ENCODE measurements around the gene UAP1L1. TPM values are rescaled to one million over a fixed set of nuclear protein-coding genes. Genes with fewer than 3 reads are reported as not detected.

UAP1L1 gene
- total RNA-seq, 1 experiment from 2014 or later, result 22.5 TPM

DNA sequence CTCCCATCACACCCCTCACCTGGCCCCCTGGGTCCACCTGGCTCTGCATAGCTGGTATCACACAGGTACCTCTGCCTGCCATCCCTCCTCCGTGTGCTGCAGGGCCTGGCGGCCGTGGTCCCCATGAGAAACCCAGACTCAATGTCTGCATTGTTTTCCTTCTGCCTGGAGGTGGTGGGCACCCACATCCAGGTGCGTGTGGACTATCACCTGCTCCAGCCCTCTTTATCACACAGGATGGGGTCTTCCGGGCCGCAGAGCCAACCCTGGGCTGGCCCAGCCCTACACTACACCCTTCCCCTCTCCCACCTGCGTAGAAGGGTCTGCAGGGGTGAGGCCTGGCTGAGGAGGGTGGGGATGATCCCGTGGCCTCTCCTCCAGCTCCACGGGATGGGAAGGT is 38.4 kb upstream of the UAP1L1 start:
- in situ Hi-C loops (cut with HindIII; ENCODE audit: low pct_unique_long_range_greater_than_20kb, low sequenced_read_pairs), result loop anchor here (25.0 kb wide), 1 partner anchor 102 kb away; the partner anchor contains the start of genes C8G and FBXW5
- DNase-seq (ENCODE audit: low read depth, low spot score), result no peak

DNA sequence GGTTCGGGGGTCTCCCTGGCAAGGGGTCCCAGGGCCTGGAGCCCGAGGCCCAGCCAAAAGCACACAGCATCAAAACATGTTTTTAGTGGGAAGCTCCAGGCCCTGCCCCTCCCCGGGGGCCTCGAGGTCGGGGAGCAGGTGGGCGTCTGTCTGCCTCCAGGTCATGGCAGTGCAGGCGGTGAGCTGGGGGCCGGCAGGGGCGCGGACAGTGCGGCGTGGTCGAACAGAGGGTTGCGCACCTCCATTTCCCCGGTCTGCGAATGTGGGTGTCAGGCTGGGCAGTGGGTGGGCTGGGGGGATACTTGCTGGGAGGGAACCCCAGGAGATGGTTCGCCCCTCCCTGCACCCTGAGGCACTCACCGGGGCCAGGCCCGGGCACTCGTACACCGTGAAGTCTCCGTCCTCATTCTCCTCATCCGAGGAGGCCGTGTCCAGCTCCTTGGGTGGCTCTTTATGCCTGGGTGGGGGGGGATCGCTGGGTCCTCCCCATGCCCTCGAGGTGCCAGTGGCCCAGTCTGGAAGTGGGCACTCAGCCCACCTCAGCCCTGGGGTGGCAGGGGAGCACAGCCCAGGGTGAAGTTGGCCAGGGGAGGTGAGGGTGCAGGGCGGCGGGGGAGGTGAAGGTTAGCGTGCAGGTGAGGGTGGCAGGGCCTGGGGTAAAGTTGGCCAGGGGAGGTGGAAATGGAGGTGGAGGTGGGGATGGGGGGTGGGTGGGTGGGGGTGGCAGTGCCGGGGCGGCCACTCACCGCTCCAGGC is 37.5 kb upstream of the UAP1L1 start:
- in situ Hi-C loops (cut with HindIII; ENCODE audit: low pct_unique_long_range_greater_than_20kb, low sequenced_read_pairs), result loop anchor here (25.0 kb wide), 1 partner anchor 102 kb away; the partner anchor contains the start of genes C8G and FBXW5
- no peak for DNase-seq (ENCODE audit: low read depth, low spot score)

DNA sequence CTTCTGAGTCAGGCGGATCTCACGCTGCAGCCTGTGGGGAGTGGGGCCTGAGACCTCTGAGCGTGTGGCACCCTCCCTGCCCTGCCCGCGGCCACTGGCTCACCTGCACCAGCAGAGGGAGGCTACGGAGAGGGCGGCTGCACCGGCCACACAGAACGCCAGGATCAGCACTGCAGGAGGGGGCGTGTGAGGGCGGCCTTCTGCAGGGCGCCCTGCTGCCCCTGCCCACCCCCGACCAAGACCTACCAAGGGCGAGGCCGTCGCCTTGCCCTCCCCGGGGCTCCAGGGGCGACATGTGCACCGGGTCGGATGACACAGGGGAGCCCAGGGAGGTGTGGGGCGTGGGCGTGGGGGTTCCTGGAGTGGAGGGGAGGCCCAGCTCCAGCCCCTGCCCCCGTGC is 36.7 kb upstream of the UAP1L1 start:
- no peak for DNase-seq (ENCODE audit: low read depth, low spot score)
- in situ Hi-C loops (cut with HindIII; ENCODE audit: low pct_unique_long_range_greater_than_20kb, low sequenced_read_pairs), result loop anchor here (25.0 kb wide), 1 partner anchor 103 kb away; the partner anchor contains the start of genes C8G and FBXW5

DNA sequence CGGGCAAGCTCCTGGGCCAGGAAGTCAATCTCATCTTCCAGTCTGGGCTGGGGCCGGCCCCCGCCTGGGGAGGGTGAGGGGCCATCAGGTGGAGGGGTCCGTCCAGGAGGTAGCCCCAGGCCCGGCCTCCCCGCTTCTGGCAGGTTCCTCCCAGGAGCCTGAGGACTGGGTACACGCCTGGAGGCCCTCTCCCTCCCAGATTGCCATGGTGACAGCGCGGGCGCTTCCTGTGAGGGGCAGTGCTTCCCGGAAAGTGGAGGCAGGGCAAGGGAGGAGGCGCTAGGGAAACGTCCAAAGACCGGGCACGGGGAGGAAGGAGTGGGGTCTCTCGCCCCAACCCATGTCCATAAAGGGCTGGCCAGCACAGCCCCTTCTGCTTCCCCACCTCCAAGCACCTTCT is 36.2 kb upstream of the UAP1L1 start:
- in situ Hi-C loops (cut with HindIII; ENCODE audit: low pct_unique_long_range_greater_than_20kb, low sequenced_read_pairs), result loop anchor here (25.0 kb wide), 1 partner anchor 104 kb away; the partner anchor contains the start of genes C8G and FBXW5

DNA sequence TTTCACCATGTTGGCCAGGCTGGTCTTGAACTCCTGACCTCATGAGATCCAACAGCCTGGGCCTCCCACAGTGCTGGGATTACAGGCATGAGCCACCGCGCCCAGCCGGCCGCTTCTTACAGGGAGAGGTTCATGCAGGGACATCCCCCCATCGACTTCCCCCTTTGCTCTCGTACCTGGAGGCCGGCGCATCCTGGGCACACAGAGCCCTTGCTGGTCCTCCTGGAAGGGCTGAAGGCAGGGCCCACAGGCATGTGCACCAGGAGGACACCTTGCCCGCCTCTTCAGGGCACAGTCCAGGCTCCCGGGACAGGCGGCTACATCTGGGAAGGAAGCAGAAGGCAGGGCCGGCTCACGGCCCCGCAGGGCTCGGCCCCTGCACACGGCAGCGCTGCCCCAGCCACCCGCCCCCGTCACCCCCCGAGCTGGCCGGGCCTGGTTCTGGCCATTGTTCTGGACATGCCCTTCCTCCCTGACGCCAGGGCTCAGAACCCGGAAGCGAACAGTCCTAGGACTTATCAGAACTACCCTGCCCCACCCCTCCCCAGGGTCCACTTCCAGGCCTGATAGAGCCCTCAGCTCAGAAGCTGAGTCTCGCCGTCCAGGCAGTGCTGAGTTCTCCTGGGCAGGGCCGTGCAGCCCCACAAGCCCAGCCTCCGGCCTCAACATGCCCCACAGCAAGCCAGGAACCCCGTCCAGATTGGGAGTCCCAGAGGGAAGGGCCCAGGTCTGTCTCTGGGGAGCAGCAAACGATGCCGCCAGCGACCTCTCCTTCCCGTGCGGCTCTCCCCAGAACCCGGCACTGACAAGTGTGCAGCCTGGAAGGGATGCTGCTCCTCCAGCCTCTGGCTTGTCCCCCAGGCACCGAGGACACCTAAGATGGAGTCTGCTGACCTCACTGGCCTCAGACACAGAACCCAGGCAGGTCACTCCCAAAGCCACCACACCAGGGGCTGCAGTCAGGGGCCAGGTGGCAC is 34.3 kb upstream of the UAP1L1 start:
- in situ Hi-C loops (cut with HindIII; ENCODE audit: low pct_unique_long_range_greater_than_20kb, low sequenced_read_pairs), result loop anchor here (25.0 kb wide), 1 partner anchor 106 kb away; the partner anchor contains the start of genes C8G and FBXW5
- DNase-seq (ENCODE audit: low read depth, low spot score), result no peak

More for the DNA sequence above, 36.2 kb upstream of the UAP1L1 start:
- DNase-seq (ENCODE audit: low read depth, low spot score), result no peak

DNA sequence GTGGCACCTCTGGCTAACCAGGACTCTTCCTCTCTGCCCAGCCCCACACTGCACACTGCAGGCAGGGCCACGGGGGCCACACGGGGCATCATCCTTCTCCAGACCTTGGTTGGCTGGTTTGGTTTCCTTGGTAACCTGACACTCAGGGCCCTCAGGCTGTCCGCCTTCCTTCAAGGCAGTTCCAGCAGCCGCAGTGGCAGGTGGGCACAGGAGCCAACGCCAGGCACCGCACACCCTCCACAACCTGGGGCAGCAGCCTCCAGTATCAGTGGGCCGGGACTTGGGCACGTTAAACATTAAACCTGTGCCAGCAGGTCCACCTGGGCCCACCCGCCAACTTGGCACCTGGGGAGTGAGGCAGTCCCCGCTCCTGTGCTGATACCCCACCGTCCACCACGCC is 33.3 kb upstream of the UAP1L1 start:
- DNase-seq (ENCODE audit: low read depth, low spot score), result no peak
- in situ Hi-C loops (cut with HindIII; ENCODE audit: low pct_unique_long_range_greater_than_20kb, low sequenced_read_pairs), result loop anchor here (25.0 kb wide), 1 partner anchor 107 kb away; the partner anchor contains the start of genes C8G and FBXW5

DNA sequence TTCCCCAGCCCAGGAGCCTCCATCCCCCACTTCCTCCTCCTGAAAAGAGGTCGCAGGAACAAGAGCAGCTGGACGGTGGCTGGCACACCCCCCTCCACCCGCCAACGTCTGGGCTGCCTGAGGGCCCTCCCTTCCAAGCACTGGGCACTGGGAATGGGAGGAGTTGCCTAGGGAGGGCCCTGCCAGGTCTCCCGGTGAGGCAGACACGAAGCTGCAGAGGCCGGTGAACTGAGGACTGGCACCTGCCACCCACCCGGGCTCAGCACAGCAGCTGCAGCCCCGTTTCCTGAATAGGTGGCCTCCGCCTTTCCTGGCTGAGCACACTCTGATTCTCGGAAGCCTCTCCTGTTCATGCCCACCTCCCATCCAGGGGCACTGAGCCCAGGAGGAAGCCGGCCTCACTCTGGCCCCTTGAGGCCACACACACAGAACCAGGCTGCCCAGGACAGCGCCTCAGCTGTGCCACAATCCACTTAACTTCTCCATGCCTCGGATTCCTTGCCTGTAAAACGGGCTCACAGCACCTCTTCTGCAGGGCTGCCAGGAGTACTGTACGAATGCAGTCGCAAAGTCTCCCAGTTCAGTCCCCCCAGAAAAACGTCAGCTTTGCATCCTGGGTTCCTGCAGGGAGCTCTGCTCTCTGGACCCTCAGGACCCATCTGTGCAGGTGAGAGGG is 32.7 kb upstream of the UAP1L1 start:
- in situ Hi-C loops (cut with HindIII; ENCODE audit: low pct_unique_long_range_greater_than_20kb, low sequenced_read_pairs), result loop anchor here (25.0 kb wide), 1 partner anchor 107 kb away; the partner anchor contains the start of genes C8G and FBXW5
- DNase-seq (ENCODE audit: low read depth, low spot score), result no peak

DNA sequence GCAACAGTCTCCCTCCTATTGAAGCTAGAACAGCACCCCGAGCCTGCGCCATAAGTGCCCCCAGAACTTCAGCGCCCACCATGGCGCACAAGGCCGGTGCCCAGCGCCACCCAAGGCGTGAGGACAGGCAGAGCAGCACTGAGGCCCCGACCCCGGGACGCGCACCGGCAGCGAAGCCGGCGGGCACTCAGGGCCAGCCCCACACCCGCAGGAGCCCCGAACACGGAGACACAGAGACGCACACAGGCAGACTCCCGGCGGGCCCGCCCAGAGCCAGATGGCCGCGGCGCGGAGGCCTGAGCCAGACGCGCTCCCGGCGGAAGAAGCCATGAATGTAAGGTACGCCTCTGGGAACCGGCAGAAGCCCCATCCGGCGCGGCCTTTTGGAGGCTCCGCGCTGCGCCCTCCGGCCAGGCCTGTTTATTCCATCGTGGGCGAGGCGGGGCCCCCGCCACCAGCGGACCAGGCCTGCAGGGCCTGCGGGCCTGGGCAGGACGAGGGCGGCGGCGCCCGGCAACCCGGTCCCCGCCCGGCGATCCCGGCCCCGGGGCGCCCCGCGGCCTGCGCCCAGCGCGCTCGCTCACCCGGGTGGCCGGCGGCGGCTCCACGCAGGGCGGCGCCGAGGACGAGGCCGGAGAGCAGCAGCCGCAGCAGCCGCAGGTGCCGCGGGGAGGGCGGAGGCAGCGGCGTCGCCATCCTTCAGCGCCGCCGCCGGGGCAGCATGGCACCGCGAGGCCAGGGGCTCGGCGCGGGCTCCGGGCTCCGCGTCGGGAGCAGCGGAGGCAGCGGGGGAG is 31.8 kb upstream of the UAP1L1 start:
- no peak for DNase-seq (ENCODE audit: low read depth, low spot score)
- in situ Hi-C loops (cut with HindIII; ENCODE audit: low pct_unique_long_range_greater_than_20kb, low sequenced_read_pairs), result loop anchor here (25.0 kb wide), 1 partner anchor 108 kb away; the partner anchor contains the start of genes C8G and FBXW5

DNA sequence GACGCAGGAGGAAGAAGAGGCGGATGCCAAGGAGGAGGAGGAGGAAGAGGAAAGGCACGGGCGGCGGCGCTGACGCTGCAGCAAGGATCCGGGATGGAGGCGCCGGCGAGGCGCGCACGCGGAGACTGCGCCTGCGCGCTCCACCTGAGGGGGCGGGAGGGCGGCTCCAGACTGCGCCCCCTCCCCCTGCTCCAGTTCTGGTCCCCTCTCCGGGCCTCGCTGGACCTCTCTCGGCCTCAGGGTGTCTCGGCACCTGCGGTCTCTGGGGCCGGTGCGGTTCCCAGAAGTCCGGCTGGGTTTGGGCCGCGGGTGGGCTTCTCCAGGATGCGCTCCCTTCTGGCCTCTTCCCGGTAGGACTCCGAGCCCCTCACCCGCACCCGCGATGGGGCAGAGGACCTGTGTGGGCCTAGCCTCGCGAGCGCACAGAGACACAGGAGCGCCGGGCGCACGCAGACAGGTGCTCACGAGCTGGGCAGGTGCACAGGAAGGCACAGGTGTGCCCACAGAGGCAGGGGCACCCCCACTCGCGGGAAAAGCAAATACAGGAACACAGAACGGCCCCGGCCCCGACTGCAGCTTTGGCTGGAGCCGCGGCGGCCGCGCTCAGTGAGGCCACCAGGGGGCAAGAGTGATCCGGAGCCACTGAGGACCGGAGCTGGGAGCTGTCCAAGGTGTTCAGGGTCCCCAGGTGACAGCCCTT is 31.1 kb upstream of the UAP1L1 start, which contains the start of gene NPDC1:
TSS of gene NPDC1 (minus strand) at position 90 of the 700 bp plus-strand sequence. CDS start 188 bp downstream, outside the sequence.
- in situ Hi-C loops (cut with HindIII; ENCODE audit: low pct_unique_long_range_greater_than_20kb, low sequenced_read_pairs), result loop anchor here (25.0 kb wide), 1 partner anchor 109 kb away; the partner anchor contains the start of genes C8G and FBXW5
- peak; percentile 76 for DNase-seq (ENCODE audit: low read depth, low spot score)

DNA sequence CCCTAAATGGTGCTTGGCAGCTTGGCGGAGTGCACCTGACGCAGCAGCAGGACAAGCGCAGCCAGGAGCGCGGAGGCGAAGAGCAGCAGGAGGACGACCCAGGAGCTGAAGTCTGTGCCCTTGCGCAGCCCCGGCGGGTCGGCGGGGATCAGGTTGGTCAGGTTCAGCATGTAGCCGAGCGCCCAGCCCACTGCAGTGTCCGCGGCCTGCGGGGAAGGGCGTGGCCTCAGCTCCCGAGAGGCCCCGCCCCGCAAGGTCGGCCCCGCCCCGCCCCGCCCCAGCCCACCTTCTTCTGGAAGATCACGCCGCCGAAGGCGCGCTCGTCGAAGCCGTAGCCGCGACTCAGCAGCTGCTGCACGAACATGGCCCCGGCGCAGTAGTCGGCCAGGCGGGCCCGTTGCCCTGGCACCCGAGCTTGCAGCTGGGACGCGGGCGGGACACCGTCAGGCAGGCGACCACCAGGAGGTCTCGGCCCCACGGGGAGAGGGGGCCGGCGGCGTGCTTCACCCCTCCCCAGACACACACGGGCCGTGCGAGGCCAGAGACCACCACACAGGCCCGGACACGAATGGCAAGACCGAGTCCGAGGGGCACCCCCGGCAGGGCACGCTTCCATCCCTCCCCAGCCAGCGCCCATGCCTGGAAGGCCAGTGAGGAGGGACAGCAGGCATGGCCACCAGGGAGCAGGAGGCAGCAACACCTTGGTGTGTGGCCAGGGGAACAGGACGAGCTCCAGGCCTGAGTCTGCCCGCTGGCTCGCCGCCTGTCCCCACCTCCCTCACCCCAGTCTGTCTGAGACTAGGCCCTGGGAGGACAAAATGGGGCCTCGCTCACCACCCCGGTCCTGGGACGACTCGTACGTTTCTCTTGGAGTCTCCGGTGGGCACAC is 28.4 kb upstream of the UAP1L1 start:
- in situ Hi-C loops (cut with HindIII; ENCODE audit: low pct_unique_long_range_greater_than_20kb, low sequenced_read_pairs), result loop anchor here (25.0 kb wide), 1 partner anchor 112 kb away; the partner anchor contains the start of genes C8G and FBXW5
- DNase-seq (ENCODE audit: low read depth, low spot score), result peak; percentile 22

DNA sequence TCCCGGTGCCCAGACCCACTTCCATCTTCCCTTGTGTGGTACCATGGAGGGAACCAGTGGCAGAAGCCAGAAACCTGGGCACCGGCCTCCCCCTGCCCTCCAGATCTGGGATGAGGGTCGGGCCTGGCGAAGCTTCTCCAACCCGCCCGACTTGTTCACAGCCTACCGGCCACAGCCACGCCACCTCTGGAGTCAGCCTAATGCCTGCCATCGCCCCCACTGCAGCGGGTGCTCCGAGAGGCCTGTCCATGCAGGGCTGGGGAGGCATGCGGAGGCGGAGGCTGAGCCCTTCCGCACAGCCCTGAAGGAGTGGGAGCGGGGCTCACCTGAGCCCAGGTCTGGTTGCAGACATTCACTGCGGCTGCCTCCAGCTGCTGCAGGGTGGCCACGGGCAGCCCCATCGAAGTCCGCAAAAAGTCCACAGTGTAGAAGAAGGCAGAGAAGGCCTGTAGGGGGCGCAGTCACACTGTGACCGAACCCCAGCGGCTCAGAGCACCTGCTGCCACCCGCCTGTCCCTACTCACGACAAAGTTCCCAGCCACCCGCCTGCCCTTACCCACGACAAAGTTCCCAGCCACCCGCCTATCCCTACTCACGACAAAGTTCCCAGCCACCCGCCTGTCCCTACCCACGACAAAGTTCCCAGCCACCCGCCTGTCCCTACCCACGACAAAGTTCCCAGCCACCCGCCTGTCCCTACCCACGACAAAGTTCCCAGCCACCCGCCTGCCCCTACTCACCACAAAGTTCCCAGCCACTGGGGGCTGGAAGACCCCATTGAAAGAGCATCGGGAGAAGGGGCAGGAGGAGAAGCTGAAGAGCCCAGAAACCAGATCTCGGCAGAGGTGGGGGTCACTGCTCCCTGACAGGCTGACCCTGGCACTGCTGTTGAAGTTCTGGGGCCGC is 27.5 kb upstream of the UAP1L1 start:
- DNase-seq (ENCODE audit: low read depth, low spot score), result peak; percentile 66
- in situ Hi-C loops (cut with HindIII; ENCODE audit: low pct_unique_long_range_greater_than_20kb, low sequenced_read_pairs), result loop anchor here (25.0 kb wide), 1 partner anchor 112 kb away; the partner anchor contains the start of genes C8G and FBXW5

DNA sequence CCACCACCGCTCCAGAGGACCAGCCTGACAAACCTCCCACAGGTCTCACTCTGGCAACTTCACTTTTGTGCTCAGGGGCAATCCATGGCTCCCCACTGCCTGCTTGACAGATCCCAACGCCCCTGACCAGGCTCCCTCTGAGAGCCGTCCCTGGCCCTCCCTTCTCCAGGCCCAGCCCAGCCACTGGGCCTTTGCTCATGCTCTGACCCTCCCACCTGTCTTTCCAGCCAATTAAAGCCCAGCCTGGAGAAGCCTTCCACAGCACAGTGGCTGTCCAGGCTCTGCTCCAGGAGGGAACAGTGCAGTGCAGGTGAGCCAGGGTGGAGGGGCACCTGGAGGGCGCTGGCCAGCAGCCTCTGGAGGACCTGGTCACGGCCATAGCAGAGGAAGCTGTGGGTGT is 26.7 kb upstream of the UAP1L1 start:
- no peak for DNase-seq (ENCODE audit: low read depth, low spot score)
- in situ Hi-C loops (cut with HindIII; ENCODE audit: low pct_unique_long_range_greater_than_20kb, low sequenced_read_pairs), result no loop called here

DNA sequence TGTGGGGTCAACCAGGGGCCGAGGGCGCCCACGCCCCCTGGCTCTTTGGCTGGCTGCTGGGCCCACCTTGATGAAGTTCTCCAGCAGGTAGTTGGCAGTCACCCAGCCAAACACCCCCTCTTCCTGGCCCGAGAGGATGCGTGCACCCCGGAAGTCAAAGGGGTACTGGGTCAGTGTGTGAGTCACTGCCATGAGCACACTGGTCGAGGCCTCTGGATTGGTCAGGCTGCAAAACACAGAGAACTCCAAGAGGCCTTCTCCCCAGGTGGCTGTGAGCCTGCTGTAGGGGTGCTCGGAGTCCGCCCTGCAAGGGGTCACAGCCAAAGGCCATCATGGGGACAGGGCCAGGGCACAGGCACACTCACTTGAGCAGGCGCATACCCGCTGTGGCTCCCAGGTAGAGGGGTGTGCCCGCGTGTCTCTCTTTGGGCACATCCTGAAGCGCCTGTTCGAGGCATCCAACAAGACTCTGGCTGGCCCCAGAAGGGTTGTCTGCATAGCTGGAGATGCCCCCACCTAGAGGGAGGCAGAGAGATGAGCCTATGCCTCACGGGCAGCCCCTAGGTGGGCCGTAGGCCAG is 26.1 kb upstream of the UAP1L1 start:
- no peak for DNase-seq (ENCODE audit: low read depth, low spot score)
- in situ Hi-C loops (cut with HindIII; ENCODE audit: low pct_unique_long_range_greater_than_20kb, low sequenced_read_pairs), result no loop called here

DNA sequence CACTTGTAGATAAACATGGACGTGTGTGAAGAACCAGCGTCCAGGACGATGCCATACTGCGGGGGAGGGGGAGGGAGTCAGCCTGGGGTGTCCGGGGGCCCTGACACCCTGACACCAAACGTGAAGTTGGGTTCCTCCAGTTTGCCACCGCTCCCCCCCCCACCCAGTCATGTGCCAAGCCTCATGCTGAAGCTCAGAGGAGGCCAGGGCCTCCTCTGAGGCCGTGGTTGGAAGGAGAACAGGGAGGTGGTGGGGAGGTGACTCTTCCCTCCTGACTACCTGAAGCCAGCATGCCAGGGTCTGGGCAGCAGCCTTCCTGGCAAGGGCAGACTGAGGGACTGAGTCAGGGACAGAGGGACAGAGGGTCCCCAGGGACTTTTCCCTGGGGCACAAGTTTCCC is 25.0 kb upstream of the UAP1L1 start:
- no peak for DNase-seq (ENCODE audit: low read depth, low spot score)
- in situ Hi-C loops (cut with HindIII; ENCODE audit: low pct_unique_long_range_greater_than_20kb, low sequenced_read_pairs), result no loop called here

Measured in SK-MEL-5 (cell line).